K562 (cell line): ENCODE results near the gene SLC22A12. TPM values are rescaled to one million over a fixed set of nuclear protein-coding genes. Genes with fewer than 3 reads are reported as not detected.
A peak's percentile ranks its signal among the peaks of the same experiment; 100 is the strongest.

Source experiments
- ATAC-seq: fragments of 200-7000 bp; cut with Tn5 transposase; 3 replicates; pipeline ENCODE4 v1.9.1; 2020; ENCODE audit warnings: moderate library complexity
- BruUV-seq: library from RNA; stranded (reverse); fragments of 400-500 nt; replicated peaks from 2 replicates; lab custom pipeline; 2021; lab: Mats Ljungman, UMichigan
- CTCF ChIA-PET: fragments of 300-600 bp; formaldehyde crosslinking; extraction: SDS; loops from one replicate; lab custom pipeline; 2021; ENCODE audit warnings: low intra/inter-chr PET ratio; lab: Yijun Ruan, JAX
- POLR2A ChIA-PET: fragments of 300-600, 350-650 bp; sonication (Branson Sonifier 250); formaldehyde crosslinking; extraction: SDS; loops from one replicate; lab custom pipeline; 2021; ENCODE audit warnings: antibody characterized with exemption, inconsistent platforms; lab: Yijun Ruan, JAX
- DNase-seq, 4 experiments: peaks; one replicate each; pipeline versions ENCODE4 v3.0.0 to v3.0.0-alpha.2; 2011 to 2018; ENCODE audit warnings: low spot score in 3 of 4, mixed read lengths in 3 of 4; ENCODE audit errors: extremely low read depth in 1 of 4
- FAIRE-seq: peaks from 2 replicates; lab custom pipeline; 2011; peaks lifted over from hg19 to GRCh38; lab: Jason Lieb, UNC
- H2AFZ ChIP-seq: 2 replicates; pipeline ENCODE4 v1.6.0; 2011; ENCODE audit warnings: low read depth, low read length, control low read depth, inconsistent platforms
- H3K27ac ChIP-seq: fragments of 200-600 bp; 3 replicates; pipeline ENCODE4 v1.8.0; 2011; ENCODE audit warnings: low read depth, mild to moderate bottlenecking, control low read depth, inconsistent platforms, low read length, moderate library complexity, mixed read lengths; ENCODE audit errors: extremely low read depth
- H3K27me3 ChIP-seq, 2 experiments: fragments of 300-600 bp in 1 of 2; 2 replicates in 1 of 2; 3 replicates in 1 of 2; pipeline versions ENCODE4 v1.6.0 to v1.8.0; 2011; ENCODE audit warnings: inconsistent platforms in 2 of 2, low read length in 2 of 2, mild to moderate bottlenecking in 1 of 2, mixed read lengths in 1 of 2, moderate library complexity in 1 of 2; ENCODE audit not compliant: control insufficient read depth in 2 of 2, insufficient read depth in 2 of 2
- H3K36me3 ChIP-seq: fragments of 300-600 bp; 3 replicates; pipeline ENCODE4 v1.8.0; 2011; ENCODE audit warnings: mild to moderate bottlenecking, low read length, inconsistent platforms; ENCODE audit not compliant: control insufficient read depth, insufficient read depth
- H3K4me1 ChIP-seq, 2 experiments: fragments of 200-600 bp in 1 of 2; replicated peaks in 1 of 2; 2 replicates in 1 of 2; 3 replicates in 1 of 2; pipeline versions ENCODE4 v1.5.1 to v1.8.0; 2011; ENCODE audit warnings: inconsistent platforms in 2 of 2, low read length in 2 of 2, mild to moderate bottlenecking in 1 of 2, mixed read lengths in 1 of 2, moderate library complexity in 1 of 2; ENCODE audit not compliant: control insufficient read depth in 2 of 2, insufficient read depth in 2 of 2
- H3K4me2 ChIP-seq: 2 replicates; pipeline ENCODE4 v1.6.1; 2011; ENCODE audit warnings: low read length, control low read depth, inconsistent platforms, mixed read lengths; ENCODE audit not compliant: insufficient read depth
- H3K4me3 ChIP-seq: fragments of 200-600 bp; sonication (generic), shearing (Covaris generic); 2 replicates; pipeline ENCODE4 v1.5.1; 2016; ENCODE audit warnings: control low read depth, inconsistent platforms
- H3K79me2 ChIP-seq: fragments of 200-600 bp; 3 replicates; pipeline ENCODE4 v1.8.0; 2011; ENCODE audit warnings: low read length, inconsistent platforms; ENCODE audit not compliant: control insufficient read depth, insufficient read depth
- H3K9ac ChIP-seq, 2 experiments: 2 replicates each; pipeline versions ENCODE4 v1.6.0 to v1.6.1; 2011; ENCODE audit warnings: low read depth in 2 of 2, low read length in 2 of 2, control low read depth in 1 of 2, inconsistent platforms in 1 of 2, mild to moderate bottlenecking in 1 of 2, mixed read lengths in 1 of 2; ENCODE audit not compliant: insufficient read depth in 1 of 2
- H3K9me1 ChIP-seq: one replicate; pipeline ENCODE4 v1.6.0; 2011; ENCODE audit warnings: inconsistent platforms, mild to moderate bottlenecking, low read length, moderate library complexity; ENCODE audit not compliant: control insufficient read depth, insufficient read depth
- H3K9me3 ChIP-seq: replicated peaks from 2 replicates; pipeline ENCODE4 v1.5.1; 2011; ENCODE audit warnings: low read depth, low read length, inconsistent platforms; ENCODE audit not compliant: control insufficient read depth, insufficient read depth
- H4K20me1 ChIP-seq: replicated peaks from 2 replicates; pipeline ENCODE4 v1.6.1; 2011; ENCODE audit warnings: low read length, inconsistent platforms, mixed read lengths; ENCODE audit not compliant: control insufficient read depth, insufficient read depth
- FOXK1 ChIP-seq: sonication (generic); formaldehyde crosslinking; IDR thresholded peaks from 2 replicates; pipeline ENCODE4 v1.8.0; 2022; ENCODE audit warnings: missing genetic modification reagents, mild to moderate bottlenecking, borderline replicate concordance
- FOXP1 ChIP-seq: sonication (generic); formaldehyde crosslinking; IDR thresholded peaks from 2 replicates; pipeline ENCODE4 v1.8.0; 2022; ENCODE audit warnings: mild to moderate bottlenecking, missing genetic modification reagents
- NCOA4 ChIP-seq: fragments of 450-650 bp; IDR thresholded peaks from 2 replicates; pipeline ENCODE4 v1.6.1; 2018; ENCODE audit warnings: mild to moderate bottlenecking; ENCODE audit not compliant: partially characterized antibody
- NEUROD1 ChIP-seq: fragments of 150-350 bp; IDR thresholded peaks from 2 replicates; pipeline ENCODE4 v1.6.1; 2014; ENCODE audit warnings: borderline replicate concordance, low read length, low read depth; ENCODE audit not compliant: partially characterized antibody
- RERE ChIP-seq: sonication (generic); formaldehyde crosslinking; IDR thresholded peaks from 2 replicates; pipeline ENCODE4 v1.8.0; 2023; ENCODE audit warnings: missing genetic modification reagents, mild to moderate bottlenecking, borderline replicate concordance
- SRSF7 ChIP-seq: fragments of 200-400 bp; formaldehyde crosslinking; optimal IDR thresholded peaks from 2 replicates; pipeline ENCODE3; 2017; ENCODE audit warnings: mild to moderate bottlenecking, low read depth, low read length
- TAF15 ChIP-seq: fragments of 200-400 bp; formaldehyde crosslinking; IDR thresholded peaks from 2 replicates; pipeline ENCODE4 v1.6.1; 2017; ENCODE audit warnings: mild to moderate bottlenecking, low read depth, low read length, moderate library complexity
- ZNF324 ChIP-seq: fragments of 250-450 bp; sonication (Bioruptor Pico); IDR thresholded peaks from 2 replicates; pipeline ENCODE4 v1.4.0; 2020; ENCODE audit warnings: mild to moderate bottlenecking
- WGBS: fragments of 100-300 bp; shearing (Covaris generic); methylation state at CpG from one replicate; pipeline ENCODE4 v1.1.6; 2016; ENCODE audit warnings: low coverage, mixed read lengths; ENCODE audit not compliant: insufficient coverage; ENCODE audit errors: missing lambda C conversion rate; 5-methylcytosine and 5-hydroxymethylcytosine counted together
- in situ Hi-C: fragments of 300-500 bp; cut with MboI; formaldehyde crosslinking; loops from 4 replicates; pipeline ENCODE4 v1.15.0; 2018; ENCODE audit warnings: inconsistent platforms, mixed read lengths
- intact Hi-C: fragments of 100-400 bp; cut with micrococcal nuclease; formaldehyde crosslinking; loops from 2 replicates; pipeline ENCODE4 v1.14.2; 2022
- polyA plus RNA-seq, 8 experiments: library from polyadenylated mRNA; depleted of rRNA in 4 of 8; stranded (reverse) in 5 of 8; unstranded in 3 of 8; fragments of >200 nt; fragmentation: Nextera tagmentation in 2 of 8; fragmentation: Illumina TruSeq in 1 of 8; extraction: Ambion mirVana in 2 of 8; extraction: Trizol in 1 of 8; gene quantifications; 2 replicates each; pipeline versions ENCODE4 v1.2.1 to v1.2.3, GENCODE V29; 2011 to 2014; ENCODE audit warnings: inconsistent platforms in 1 of 8, missing spikeins in 1 of 8
- total RNA-seq, 7 experiments: library from RNA; depleted of rRNA in 6 of 7; stranded (reverse); fragments of >200 nt in 6 of 7; fragmentation: Illumina TruSeq in 2 of 7; extraction: Trizol in 2 of 7; gene quantifications; 2 replicates each; pipeline versions ENCODE4 v1.2.1 to v1.2.3, GENCODE V29; 2011 to 2021; ENCODE audit warnings: low replicate concordance in 1 of 7

The SLC22A12 gene
- total and polyA plus RNA-seq, 9 of the 15 experiments (the other 6 are each of a cell fraction or from before 2014, with no cell fraction given) = not detected

GRCh38 chr11:64626637-64627036 lies 35.6 kb downstream of the SLC22A12 start:
- no TSS peak for BruUV-seq
- Histone ChIP-seq H3K36me3 (no peaks in the 10 kb centered on the region), H3K9ac (no peak overlapping the region), H2AFZ (no peak overlapping the region), H3K27me3 (peaks cover 0 to 26% of the 10 kb centered on the region in 2 experiments; a peak in 2 of 5 replicates), H3K4me2 (no peak overlapping the region), H3K4me3 (no peak overlapping the region), H3K27ac (no peak overlapping the region), H3K79me2 (no peaks in the 10 kb centered on the region), H3K9me1 (no peaks in the 10 kb centered on the region), H3K9me3 (no peaks in the 10 kb centered on the region), H4K20me1 (peaks cover 5% of the 10 kb centered on the region), H3K4me1 (peaks cover 6 to 16% of the 10 kb centered on the region in 2 experiments; a peak in 4 of 5 replicates)
- in situ Hi-C loops (no loop called here), intact Hi-C loops (no loop called here)
- WGBS = 35% methylated on average over 7 of the region's 9 CpGs
- ChIA-PET POLR2A (interaction anchor here (0.6 kb wide), 1 partner anchor 60 kb away, joined by 3 read pairs; no protein-coding TSS in a partner anchor), CTCF (no interaction called here)
- FAIRE-seq (no peak), DNase-seq (no peak), ATAC-seq (no peak)
- 0 out of 2 replicates have a peak, but pooled peaks have one; percentile 35 for TF ChIP-seq FOXK1
- no peak for TF ChIP-seq FOXP1 (CRISPR knock-in tag)
- no peak for TF ChIP-seq SRSF7
- no peak for TF ChIP-seq NCOA4
- TF ChIP-seq NEUROD1 = no peak
- TF ChIP-seq TAF15 = no peak
- TF ChIP-seq RERE = no peak
- no peak for TF ChIP-seq ZNF324
